Type B pancreatic cell (in vitro differentiated cells): ENCODE data around the gene TMEM167A. TPM values are rescaled to one million over a fixed set of nuclear protein-coding genes. Genes with fewer than 3 reads are reported as not detected.

Source experiments
- DNase-seq: peaks from one replicate; pipeline ENCODE4 v3.0.0; 2021; ENCODE audit warnings: mixed read lengths; ENCODE audit not compliant: unreplicated experiment; ENCODE audit errors: extremely low spot score
- H3K27ac Mint-ChIP-seq: 2 replicates; pipeline ENCODE4 v1.8.0; 2021; ENCODE audit warnings: mild to moderate bottlenecking, mixed read lengths
- H3K27me3 Mint-ChIP-seq: 2 replicates; pipeline ENCODE4 v1.8.0; 2021; ENCODE audit warnings: mixed read lengths
- H3K36me3 Mint-ChIP-seq: 2 replicates; pipeline ENCODE4 v1.8.0; 2021; ENCODE audit warnings: mixed read lengths
- H3K4me1 Mint-ChIP-seq: one replicate; pipeline ENCODE4 v1.8.0; 2021; ENCODE audit warnings: mixed read lengths; ENCODE audit not compliant: unreplicated experiment
- H3K4me3 Mint-ChIP-seq: 2 replicates; pipeline ENCODE4 v1.8.0; 2021; ENCODE audit warnings: mild to moderate bottlenecking, mixed read lengths
- H3K9me3 Mint-ChIP-seq: 2 replicates; pipeline ENCODE4 v1.8.0; 2021; ENCODE audit warnings: mixed read lengths
- total RNA-seq: library from RNA; stranded (reverse); gene quantifications from 2 replicates; pipeline ENCODE4 v1.2.1, GENCODE V29; 2021; ENCODE audit warnings: low replicate concordance
- TF ChIP-seq, protein P1 (sequence below): fragments of 200-600 bp; sonication (generic); conservative IDR thresholded peaks from 2 replicates; pipeline ENCODE4 v1.5.0; 2021; ENCODE audit warnings: antibody characterized with exemption, mild to moderate bottlenecking

TMEM167A gene
- total RNA-seq, 1 donor from 2014 or later, result 107 TPM

DNA sequence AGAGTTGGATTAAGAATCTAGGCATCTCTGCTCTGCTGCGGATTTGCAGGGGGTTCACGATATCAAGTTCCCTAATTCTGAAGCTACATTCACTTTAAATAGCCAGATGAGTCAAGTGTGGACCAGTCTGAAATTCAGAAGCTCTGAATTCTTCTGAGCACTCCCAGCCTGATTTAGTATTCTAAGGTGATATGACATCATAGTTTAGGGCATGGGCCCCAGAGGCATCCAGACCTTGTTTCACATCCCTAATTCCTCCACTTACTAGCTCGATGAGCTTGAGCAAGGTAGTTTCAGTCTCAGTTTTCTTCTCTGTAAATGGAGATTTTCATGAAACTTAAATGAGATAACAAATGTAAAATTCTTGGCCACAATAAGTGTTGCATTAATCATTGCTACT lies 65.2 kb downstream of the TMEM167A start:
- TF ChIP-seq, protein P1, sequence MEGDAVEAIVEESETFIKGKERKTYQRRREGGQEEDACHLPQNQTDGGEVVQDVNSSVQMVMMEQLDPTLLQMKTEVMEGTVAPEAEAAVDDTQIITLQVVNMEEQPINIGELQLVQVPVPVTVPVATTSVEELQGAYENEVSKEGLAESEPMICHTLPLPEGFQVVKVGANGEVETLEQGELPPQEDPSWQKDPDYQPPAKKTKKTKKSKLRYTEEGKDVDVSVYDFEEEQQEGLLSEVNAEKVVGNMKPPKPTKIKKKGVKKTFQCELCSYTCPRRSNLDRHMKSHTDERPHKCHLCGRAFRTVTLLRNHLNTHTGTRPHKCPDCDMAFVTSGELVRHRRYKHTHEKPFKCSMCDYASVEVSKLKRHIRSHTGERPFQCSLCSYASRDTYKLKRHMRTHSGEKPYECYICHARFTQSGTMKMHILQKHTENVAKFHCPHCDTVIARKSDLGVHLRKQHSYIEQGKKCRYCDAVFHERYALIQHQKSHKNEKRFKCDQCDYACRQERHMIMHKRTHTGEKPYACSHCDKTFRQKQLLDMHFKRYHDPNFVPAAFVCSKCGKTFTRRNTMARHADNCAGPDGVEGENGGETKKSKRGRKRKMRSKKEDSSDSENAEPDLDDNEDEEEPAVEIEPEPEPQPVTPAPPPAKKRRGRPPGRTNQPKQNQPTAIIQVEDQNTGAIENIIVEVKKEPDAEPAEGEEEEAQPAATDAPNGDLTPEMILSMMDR, result no peak
- no peak overlapping the region for H3K4me3 Mint-ChIP-seq
- H3K4me1 Mint-ChIP-seq, result peaks cover 14% of the 10 kb centered on the region
- no peaks in the 10 kb centered on the region for H3K36me3 Mint-ChIP-seq
- DNase-seq, result no peak
- H3K9me3 Mint-ChIP-seq, result no peaks in the 10 kb centered on the region
- no peak overlapping the region for H3K27ac Mint-ChIP-seq
- no peaks in the 10 kb centered on the region for H3K27me3 Mint-ChIP-seq

DNA sequence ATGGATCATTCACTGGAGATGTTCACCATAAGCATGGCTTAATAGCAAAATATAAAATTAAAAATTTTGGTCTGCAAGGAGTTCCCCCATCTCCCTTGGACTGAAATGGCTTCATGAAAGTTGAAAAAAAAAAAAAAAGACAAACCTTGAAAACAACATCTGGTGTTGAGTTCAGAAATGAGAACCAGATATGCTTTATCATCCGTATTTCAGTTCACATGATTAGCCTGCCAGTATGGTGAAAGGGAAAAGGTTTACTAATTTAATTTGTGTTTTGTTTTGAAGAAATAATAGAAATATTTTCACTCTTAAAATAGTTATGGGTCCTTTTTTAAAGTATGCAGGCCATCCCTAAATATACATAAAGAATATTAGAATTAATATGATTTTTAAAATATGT lies 67.8 kb downstream of the TMEM167A start:
- Mint-ChIP-seq H3K4me1 (peaks cover 14% of the 10 kb centered on the region), H3K4me3 (no peak overlapping the region), H3K36me3 (no peaks in the 10 kb centered on the region), H3K9me3 (no peaks in the 10 kb centered on the region), H3K27me3 (peaks cover 4% of the 10 kb centered on the region), H3K27ac (no peak overlapping the region)
- TF ChIP-seq, protein P1, result no peak
- no peak for DNase-seq

DNA sequence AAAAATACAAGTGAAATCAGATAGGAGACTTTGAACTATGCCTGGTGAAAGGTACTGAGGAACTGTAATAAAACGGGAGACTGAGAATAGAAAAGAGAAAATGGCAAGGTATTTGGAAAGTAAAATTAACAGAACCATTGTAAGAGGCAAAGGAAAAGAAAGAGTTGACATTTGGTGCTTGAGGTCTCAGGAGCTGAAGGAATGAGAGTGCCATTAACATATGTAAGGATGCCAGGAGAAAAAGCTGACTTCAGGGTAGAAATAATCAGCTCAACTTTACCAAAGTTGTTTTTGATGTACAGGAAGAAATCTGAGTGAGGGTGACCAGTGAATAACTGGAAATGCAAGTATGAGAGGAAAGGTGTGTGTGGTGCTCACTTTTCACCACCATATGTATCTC lies 69.4 kb downstream of the TMEM167A start:
- H3K27me3 Mint-ChIP-seq, result peaks cover 4% of the 10 kb centered on the region
- no peak overlapping the region for H3K27ac Mint-ChIP-seq
- no peak for DNase-seq
- H3K4me1 Mint-ChIP-seq, result peaks cover 21% of the 10 kb centered on the region
- H3K9me3 Mint-ChIP-seq, result no peaks in the 10 kb centered on the region
- H3K4me3 Mint-ChIP-seq, result no peak overlapping the region
- TF ChIP-seq, protein P1, result no peak
- H3K36me3 Mint-ChIP-seq, result no peaks in the 10 kb centered on the region

DNA sequence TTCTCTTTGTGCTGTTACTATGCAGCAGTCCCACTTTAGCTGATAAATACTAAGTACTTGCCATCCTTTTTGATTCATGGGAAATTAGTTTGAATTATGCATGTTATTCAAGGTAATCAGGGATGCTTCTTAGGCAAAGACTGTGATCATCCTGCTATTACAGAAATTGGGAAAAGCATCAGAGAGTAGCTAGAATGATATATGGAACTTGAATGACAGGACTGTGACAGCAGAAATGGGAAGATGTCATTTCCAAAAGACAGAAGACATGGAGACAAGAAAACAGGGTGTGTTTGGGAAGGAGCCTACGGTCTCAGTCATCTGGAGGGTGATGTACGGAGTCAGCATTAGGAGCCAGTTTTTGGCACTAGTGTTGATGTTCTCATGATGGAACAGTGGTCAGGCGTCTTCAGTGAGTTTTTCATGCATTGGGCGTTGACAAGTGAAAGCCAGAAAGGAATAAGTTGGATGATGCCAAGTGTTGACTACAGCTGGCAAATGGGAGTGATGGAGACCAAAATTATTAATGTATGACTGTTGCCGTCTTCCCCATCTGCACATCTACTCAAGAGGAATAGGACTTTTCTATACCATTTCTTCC lies 70.4 kb downstream of the TMEM167A start:
- Mint-ChIP-seq H3K27ac (no peak overlapping the region), H3K4me1 (peaks cover 27% of the 10 kb centered on the region), H3K27me3 (peaks cover 4% of the 10 kb centered on the region), H3K4me3 (no peak overlapping the region), H3K36me3 (no peaks in the 10 kb centered on the region), H3K9me3 (no peaks in the 10 kb centered on the region)
- TF ChIP-seq, protein P1, result no peak
- DNase-seq, result no peak

DNA sequence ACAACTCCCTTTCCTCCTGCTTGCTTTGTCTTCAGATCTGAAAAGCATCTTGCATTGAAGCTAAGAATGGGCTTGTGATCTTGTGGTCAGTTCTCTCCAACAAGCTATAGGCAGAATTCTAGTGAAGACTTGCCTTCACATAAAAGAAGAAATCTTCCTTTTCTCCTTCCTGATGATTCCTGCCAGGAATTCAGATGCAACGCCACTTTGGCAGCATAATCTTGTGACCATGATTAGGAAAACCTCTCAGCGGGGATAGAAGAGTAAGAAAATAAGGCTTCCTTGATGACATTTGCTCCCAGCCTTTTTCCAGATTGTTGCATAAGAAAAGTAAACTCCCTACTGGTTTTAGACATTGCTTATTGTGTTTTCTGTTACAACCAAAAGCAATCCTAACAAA lies 73.4 kb downstream of the TMEM167A start:
- H3K4me1 Mint-ChIP-seq, result peaks cover 47% of the 10 kb centered on the region
- no peak overlapping the region for H3K4me3 Mint-ChIP-seq
- H3K36me3 Mint-ChIP-seq, result no peaks in the 10 kb centered on the region
- TF ChIP-seq, protein P1, result no peak
- no peak overlapping the region for H3K27ac Mint-ChIP-seq
- peaks cover 4% of the 10 kb centered on the region for H3K27me3 Mint-ChIP-seq
- H3K9me3 Mint-ChIP-seq, result no peaks in the 10 kb centered on the region
- DNase-seq, result no peak

Other genes starting within 250 kb of the TMEM167A start
- gene XRCC4, start 153 bp upstream of the TMEM167A start, total RNA-seq, result 7.4 TPM in 2 replicates